ENCODE data around the gene WDR36. TPM values are rescaled to one million over a fixed set of nuclear protein-coding genes. Genes with fewer than 3 reads are reported as not detected.

WDR36 gene
- total RNA-seq, 2 donors from 2014 or later = 28.5 to 32.0 TPM

- H3K4me1 ChIP-seq (ENCODE audit: control insufficient read depth, insufficient read depth, low read length) = no peaks in the 10 kb centered on the region
- no peak overlapping the region for H3K4me3 Mint-ChIP-seq
- WGBS, 2 experiments (ENCODE audit: insufficient coverage in 1 of 2, insufficient read length in 1 of 2) = 100% methylated on average over 1 of the region's 1 CpG; no CpG with 5 or more reads in 1 of the 2 experiments
- no peaks in the 10 kb centered on the region for H3K4me1 Mint-ChIP-seq
- TF ChIP-seq, protein P1, sequence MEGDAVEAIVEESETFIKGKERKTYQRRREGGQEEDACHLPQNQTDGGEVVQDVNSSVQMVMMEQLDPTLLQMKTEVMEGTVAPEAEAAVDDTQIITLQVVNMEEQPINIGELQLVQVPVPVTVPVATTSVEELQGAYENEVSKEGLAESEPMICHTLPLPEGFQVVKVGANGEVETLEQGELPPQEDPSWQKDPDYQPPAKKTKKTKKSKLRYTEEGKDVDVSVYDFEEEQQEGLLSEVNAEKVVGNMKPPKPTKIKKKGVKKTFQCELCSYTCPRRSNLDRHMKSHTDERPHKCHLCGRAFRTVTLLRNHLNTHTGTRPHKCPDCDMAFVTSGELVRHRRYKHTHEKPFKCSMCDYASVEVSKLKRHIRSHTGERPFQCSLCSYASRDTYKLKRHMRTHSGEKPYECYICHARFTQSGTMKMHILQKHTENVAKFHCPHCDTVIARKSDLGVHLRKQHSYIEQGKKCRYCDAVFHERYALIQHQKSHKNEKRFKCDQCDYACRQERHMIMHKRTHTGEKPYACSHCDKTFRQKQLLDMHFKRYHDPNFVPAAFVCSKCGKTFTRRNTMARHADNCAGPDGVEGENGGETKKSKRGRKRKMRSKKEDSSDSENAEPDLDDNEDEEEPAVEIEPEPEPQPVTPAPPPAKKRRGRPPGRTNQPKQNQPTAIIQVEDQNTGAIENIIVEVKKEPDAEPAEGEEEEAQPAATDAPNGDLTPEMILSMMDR (conservative IDR thresholded peaks at IDR 0.05) = no peak
- no peaks in the 10 kb centered on the region for H3K27me3 ChIP-seq (ENCODE audit: control insufficient read depth, insufficient read depth, low read length, poor library complexity, severe bottlenecking)
- H3K27ac Mint-ChIP-seq = no peak overlapping the region
- H3K9me3 Mint-ChIP-seq = no peaks in the 10 kb centered on the region
- DNase-seq = no peak
- H3K27ac ChIP-seq (ENCODE audit: low read depth, low read length) = no peak overlapping the region
- H3K27me3 Mint-ChIP-seq (ENCODE audit: insufficient read depth) = no peaks in the 10 kb centered on the region
- peaks cover 77% of the 10 kb centered on the region for H3K36me3 ChIP-seq (ENCODE audit: control insufficient read depth, insufficient read depth, low read length)
- no peaks in the 10 kb centered on the region for H3K9me3 ChIP-seq (ENCODE audit: control insufficient read depth, low read length)
- no peak overlapping the region for H3K4me3 ChIP-seq (ENCODE audit: low read length)
- H3K36me3 Mint-ChIP-seq (ENCODE audit: low read depth) = peaks cover 40% of the 10 kb centered on the region
- no peak overlapping the region for H3K9ac ChIP-seq (ENCODE audit: extremely low read depth, low read length, poor library complexity, severe bottlenecking)
These were observed 32.6 kb downstream of the WDR36 start for GRCh38 chr5:111124793-111125192.

DNA sequence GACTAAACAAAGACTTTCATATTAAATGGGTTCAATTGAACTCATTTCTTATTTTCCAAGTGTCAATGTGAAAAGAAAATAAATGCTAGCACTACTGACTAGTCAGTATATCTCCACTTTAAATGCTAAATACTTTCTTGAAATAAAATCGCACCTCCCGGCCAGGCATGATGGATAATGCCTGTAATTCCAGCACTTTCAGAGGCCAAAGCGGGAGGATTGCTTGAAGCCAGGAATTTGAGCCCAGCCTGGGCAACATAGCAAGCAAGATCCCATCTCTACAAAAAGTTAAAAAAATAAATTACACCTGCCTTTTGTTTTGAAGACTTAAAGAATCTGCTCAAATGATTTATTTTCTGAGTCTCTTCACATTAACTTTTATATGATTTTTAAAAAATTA is 34.7 kb downstream of the WDR36 start:
- TF ChIP-seq, protein P1 (conservative IDR thresholded peaks at IDR 0.05) = no peak
- Mint-ChIP-seq H3K36me3 (ENCODE audit: low read depth) (peaks cover 30% of the 10 kb centered on the region), H3K27ac (no peak overlapping the region), H3K9me3 (no peaks in the 10 kb centered on the region), H3K4me1 (peaks cover 8% of the 10 kb centered on the region), H3K27me3 (ENCODE audit: insufficient read depth) (no peaks in the 10 kb centered on the region), H3K4me3 (no peak overlapping the region)
- DNase-seq = no peak
- Histone ChIP-seq H3K4me3 (ENCODE audit: low read length) (no peak overlapping the region), H3K27ac (ENCODE audit: low read depth, low read length) (no peak overlapping the region), H3K36me3 (ENCODE audit: control insufficient read depth, insufficient read depth, low read length) (peaks cover 56% of the 10 kb centered on the region), H3K9me3 (ENCODE audit: control insufficient read depth, low read length) (no peaks in the 10 kb centered on the region), H3K9ac (ENCODE audit: extremely low read depth, low read length, poor library complexity, severe bottlenecking) (no peak overlapping the region), H3K4me1 (ENCODE audit: control insufficient read depth, insufficient read depth, low read length) (no peaks in the 10 kb centered on the region), H3K27me3 (ENCODE audit: control insufficient read depth, insufficient read depth, low read length, poor library complexity, severe bottlenecking) (no peaks in the 10 kb centered on the region)
- 90% methylated on average over 3 of the region's 3 CpGs; no CpG with 5 or more reads in 1 of the 2 experiments for WGBS, 2 experiments (ENCODE audit: insufficient coverage in 1 of 2, insufficient read length in 1 of 2)

GRCh38 chr5:111127453-111128195 is 35.5 kb downstream of the WDR36 start:
- Histone ChIP-seq H3K9ac (ENCODE audit: extremely low read depth, low read length, poor library complexity, severe bottlenecking) (no peak overlapping the region), H3K27me3 (ENCODE audit: control insufficient read depth, insufficient read depth, low read length, poor library complexity, severe bottlenecking) (no peaks in the 10 kb centered on the region), H3K36me3 (ENCODE audit: control insufficient read depth, insufficient read depth, low read length) (peaks cover 50% of the 10 kb centered on the region), H3K4me3 (ENCODE audit: low read length) (no peak overlapping the region), H3K9me3 (ENCODE audit: control insufficient read depth, low read length) (no peaks in the 10 kb centered on the region), H3K4me1 (ENCODE audit: control insufficient read depth, insufficient read depth, low read length) (no peaks in the 10 kb centered on the region), H3K27ac (ENCODE audit: low read depth, low read length) (no peak overlapping the region)
- Mint-ChIP-seq H3K27ac (no peak overlapping the region), H3K4me3 (no peak overlapping the region), H3K4me1 (peaks cover 14% of the 10 kb centered on the region), H3K36me3 (ENCODE audit: low read depth) (peaks cover 28% of the 10 kb centered on the region), H3K27me3 (ENCODE audit: insufficient read depth) (no peaks in the 10 kb centered on the region), H3K9me3 (no peaks in the 10 kb centered on the region)
- TF ChIP-seq, protein P1 (conservative IDR thresholded peaks at IDR 0.05) = no peak
- DNase-seq = no peak
- WGBS, 2 experiments (ENCODE audit: insufficient coverage in 1 of 2, insufficient read length in 1 of 2) = 79% methylated on average over 3 of the region's 3 CpGs; no CpG with 5 or more reads in 1 of the 2 experiments

Data from endodermal cell (in vitro differentiated cells).